Dermis microvascular lymphatic vessel endothelial cell (primary cell): ENCODE results near the gene NLRP13. TPM values are rescaled to one million over a fixed set of nuclear protein-coding genes. Genes with fewer than 3 reads are reported as not detected.

Experiments
- DNase-seq, 2 donors: peaks; one replicate each; pipeline versions ENCODE4 v3.0.0 to v3.0.0-alpha.2; 2010; ENCODE audit warnings: low read depth in 2 of 2
- total RNA-seq: library from RNA; depleted of rRNA; stranded (reverse); fragments of >200 nt; gene quantifications from 2 replicates; pipeline ENCODE4 v1.2.1, GENCODE V29; 2014

Gene NLRP13
- total RNA-seq, 1 donor from 2014 or later, result not detected

GRCh38 chr19:55901369-55902079 lies 30.6 kb downstream of the NLRP13 start:
- DNase-seq, result no peak

DNA sequence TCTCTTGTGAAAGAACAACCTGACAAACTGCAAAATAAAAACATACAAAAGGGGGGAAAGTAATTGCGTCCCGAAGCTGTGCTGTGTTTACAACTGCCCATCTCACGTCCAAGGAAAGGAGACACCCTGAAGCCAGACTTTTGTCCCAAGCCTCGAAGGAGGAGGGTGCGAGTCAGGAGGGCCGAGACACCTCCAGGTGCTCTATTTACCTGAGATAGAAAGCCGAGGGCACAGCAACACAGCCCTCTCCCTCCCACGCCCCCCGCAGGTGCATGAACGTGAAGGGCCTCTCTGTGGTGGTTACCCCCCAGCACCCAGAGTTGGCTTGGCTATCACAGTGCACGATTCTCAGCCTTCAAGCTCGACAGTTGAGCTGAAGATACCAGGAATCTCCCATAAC lies 33.2 kb downstream of the NLRP13 start:
- no peak for DNase-seq

DNA sequence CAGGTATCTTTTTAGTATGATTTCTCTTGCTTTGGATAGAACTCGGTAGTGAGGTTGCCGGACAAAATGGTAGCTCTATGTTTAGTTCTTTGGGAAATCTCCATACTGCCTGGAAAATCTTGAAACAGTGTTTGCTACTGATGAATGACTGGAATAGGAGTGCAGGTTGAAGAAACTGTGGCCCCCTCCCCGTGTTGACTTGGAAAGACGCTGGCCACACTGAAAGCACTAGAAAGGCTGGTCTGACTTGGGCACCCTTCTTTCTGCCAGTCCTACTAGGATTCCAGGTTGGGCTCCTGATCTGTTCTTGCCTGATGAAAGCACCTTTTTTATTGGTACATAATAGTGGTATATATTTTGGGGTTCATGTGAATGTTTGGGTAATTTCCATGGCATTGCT lies 49.5 kb downstream of the NLRP13 start:
- DNase-seq, result no peak

GRCh38 chr19:55877211-55877610 lies 54.9 kb downstream of the NLRP13 start:
- no peak for DNase-seq

DNA sequence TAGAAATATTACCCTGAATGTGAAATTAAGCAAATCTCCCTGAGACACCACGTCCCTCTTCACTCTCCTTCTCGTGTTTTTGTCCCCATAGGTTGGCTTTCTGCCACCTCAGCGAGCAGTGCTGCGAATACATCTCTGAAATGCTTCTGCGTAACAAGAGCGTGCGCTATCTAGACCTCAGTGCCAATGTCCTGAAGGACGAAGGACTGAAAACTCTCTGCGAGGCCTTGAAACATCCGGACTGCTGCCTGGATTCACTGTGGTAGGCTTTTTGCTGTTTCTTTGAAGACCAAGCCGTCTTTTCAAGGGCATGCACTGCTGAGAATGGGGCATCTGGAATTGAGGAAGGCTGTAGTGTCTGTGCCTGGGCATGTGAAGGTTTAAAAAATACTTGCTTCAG lies 61.4 kb downstream of the NLRP13 start:
- DNase-seq, result no peak

DNA sequence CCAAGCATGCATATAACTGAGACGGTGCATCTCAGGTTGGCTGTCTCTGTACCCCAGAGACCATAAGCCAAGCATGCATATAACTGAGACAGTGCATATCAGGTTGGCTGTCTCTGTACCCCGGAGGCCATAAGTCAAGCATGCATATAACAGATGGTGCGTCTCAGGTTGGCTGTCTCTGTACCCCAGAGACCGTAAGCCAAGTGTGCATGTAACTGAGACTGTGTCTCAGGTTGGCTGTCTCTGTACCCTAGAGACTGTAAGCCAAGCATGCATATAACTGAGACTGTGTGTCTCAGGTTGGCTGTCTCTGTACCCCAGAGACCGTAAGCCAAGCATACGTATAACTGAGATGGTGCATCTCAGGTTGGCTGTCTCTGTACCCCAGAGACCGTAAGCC lies 65.0 kb downstream of the NLRP13 start:
- no peak for DNase-seq

- DNase-seq, result no peak
These were observed 65.6 kb downstream of the NLRP13 start for GRCh38 chr19:55866521-55866920.

GRCh38 chr19:55858969-55859368 lies 73.2 kb downstream of the NLRP13 start:
- DNase-seq, result no peak

DNA sequence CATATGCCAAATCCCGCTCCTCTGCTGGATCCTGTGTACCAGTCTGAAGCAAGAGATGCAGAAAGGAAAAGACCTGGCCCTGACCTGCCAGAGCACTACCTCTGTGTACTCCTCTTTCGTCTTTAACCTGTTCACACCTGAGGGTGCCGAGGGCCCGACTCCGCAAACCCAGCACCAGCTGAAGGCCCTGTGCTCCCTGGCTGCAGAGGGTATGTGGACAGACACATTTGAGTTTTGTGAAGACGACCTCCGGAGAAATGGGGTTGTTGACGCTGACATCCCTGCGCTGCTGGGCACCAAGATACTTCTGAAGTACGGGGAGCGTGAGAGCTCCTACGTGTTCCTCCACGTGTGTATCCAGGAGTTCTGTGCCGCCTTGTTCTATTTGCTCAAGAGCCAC lies 73.7 kb downstream of the NLRP13 start:
- DNase-seq, result no peak

DNA sequence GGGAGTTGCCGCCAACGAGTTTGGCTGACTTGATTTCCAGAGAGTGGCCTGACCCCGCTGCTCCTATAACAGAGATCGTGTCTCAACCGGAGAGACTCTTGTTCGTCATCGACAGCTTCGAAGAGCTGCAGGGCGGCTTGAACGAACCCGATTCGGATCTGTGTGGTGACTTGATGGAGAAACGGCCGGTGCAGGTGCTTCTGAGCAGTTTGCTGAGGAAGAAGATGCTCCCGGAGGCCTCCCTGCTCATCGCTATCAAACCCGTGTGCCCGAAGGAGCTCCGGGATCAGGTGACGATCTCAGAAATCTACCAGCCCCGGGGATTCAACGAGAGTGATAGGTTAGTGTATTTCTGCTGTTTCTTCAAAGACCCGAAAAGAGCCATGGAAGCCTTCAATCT lies 74.2 kb downstream of the NLRP13 start:
- DNase-seq, result no peak

DNA sequence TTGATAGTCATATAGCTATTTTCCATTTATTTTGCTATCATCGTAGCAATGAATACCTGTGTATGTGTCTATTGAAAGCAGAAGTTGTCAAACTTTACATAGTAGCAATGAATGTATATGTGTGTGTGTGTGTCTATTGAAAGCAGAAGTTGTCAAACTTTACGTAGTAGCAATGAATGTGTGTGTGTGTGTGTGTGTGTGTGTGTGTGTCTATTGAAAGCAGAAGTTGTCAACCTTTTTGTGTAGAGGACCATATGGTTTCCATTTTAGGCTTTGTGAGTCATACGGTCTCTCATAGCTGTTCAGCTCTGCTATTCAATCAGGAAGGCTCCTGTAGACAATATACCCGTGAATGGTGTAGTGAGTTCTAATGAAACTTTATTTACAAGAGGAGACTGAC lies 75.0 kb downstream of the NLRP13 start:
- DNase-seq, result no peak

- DNase-seq, result no peak
These were observed 77.0 kb downstream of the NLRP13 start for GRCh38 chr19:55855160-55855559.

Other genes with a start within 250 kb of the NLRP13 start
- not detected in 2 replicates for gene NLRP9, start 193.9 kb downstream of the NLRP13 start, total RNA-seq
- gene RFPL4A, start 173.2 kb downstream of the NLRP13 start, total RNA-seq, result 1.3 and 3.4 TPM in 2 replicates
- gene RFPL4AL1, start 163.2 kb downstream of the NLRP13 start, total RNA-seq, result 0.51 TPM in 1 of 2 replicates, not detected in the other
- gene NLRP11, start 100.3 kb downstream of the NLRP13 start, total RNA-seq, result under 0.01 TPM in 2 replicates
- not detected in 2 replicates for gene NLRP4, start 95.8 kb downstream of the NLRP13 start, total RNA-seq
- not detected in 2 replicates for gene NLRP8, start 15.5 kb upstream of the NLRP13 start, total RNA-seq
- not detected in 2 replicates for gene NLRP5, start 54.4 kb upstream of the NLRP13 start, total RNA-seq
- 25.7 and 33.4 TPM in 2 replicates for gene ZNF787, start 189.0 kb upstream of the NLRP13 start, total RNA-seq
- gene ZNF444, start 209.0 kb upstream of the NLRP13 start, total RNA-seq, result 10.7 and 16.1 TPM in 2 replicates
- gene GALP, start 243.7 kb upstream of the NLRP13 start, total RNA-seq, result not detected in 2 replicates